GM21576 (cell line): ENCODE data around the gene TACC3.

Experiments used
- ATAC-seq: cut with Tn5 transposase; IDR thresholded peaks from one replicate; pipeline ENCODE4 v1.9.1; 2021; ENCODE audit warnings: mild to moderate bottlenecking, moderate library complexity; ENCODE audit not compliant: unreplicated experiment

TACC3 gene

DNA sequence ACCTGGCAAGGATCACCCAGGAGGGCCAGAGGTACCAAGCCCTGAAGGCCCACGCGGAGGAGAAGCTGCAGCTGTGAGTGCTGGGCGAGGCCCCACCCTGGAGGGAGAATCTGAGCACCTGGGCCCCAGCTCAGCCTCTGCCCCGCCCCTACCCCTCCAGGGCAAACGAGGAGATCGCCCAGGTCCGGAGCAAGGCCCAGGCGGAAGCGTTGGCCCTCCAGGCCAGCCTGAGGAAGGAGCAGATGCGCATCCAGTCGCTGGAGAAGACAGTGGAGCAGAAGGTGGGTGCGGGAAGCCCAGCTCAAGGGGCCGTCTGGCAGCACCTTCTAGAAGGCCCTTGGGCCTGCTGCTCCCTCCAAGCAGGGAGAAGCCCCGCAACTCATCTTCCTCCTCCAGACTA, 23.2 kb downstream of the TACC3 start:
- ATAC-seq = no peak

GRCh38 chr4:1745165-1745564, 23.8 kb downstream of the TACC3 start:
- no peak for ATAC-seq

DNA sequence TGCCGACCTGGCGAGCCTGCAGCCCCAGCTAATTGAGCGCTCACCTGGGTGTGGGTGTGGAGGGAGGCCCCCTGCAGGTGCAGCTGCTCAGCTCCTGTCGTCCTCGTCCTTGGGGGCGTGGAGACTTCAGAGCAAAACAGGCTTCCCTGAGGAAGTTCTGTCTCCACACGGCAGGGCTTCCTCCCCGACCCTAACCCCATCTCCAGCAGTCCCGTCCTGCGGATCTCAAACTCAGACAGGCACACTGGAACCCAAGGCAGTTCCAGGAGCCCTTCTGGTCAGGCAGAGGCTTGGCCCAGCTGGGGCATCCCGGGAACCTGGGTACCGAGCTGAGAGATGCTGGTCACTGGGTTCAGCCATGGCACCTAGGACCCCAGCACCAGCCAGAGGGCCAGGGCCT, 24.4 kb downstream of the TACC3 start:
- ATAC-seq = no peak

DNA sequence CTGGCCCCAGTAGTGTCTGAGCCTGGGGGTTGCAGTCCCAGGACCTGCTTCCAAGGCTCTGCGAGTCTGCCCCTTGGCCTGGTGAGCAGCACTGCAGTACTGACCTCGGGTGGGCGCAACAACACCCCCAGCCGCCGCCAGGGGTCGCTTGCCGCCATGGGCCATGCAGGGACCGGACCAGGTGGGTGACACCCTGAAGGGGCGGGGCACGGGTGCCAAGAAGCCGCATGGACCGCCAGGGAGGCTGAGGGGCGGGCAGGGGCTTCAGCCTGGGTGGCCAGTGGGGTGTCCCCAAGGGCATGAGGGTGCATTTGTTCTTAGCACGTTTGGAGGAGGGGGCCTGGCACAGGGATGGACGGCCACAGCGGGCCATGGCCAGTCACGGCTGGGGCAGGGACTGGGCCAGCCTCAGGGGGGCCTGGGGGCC, 25.0 kb downstream of the TACC3 start:
- ATAC-seq = no peak

DNA sequence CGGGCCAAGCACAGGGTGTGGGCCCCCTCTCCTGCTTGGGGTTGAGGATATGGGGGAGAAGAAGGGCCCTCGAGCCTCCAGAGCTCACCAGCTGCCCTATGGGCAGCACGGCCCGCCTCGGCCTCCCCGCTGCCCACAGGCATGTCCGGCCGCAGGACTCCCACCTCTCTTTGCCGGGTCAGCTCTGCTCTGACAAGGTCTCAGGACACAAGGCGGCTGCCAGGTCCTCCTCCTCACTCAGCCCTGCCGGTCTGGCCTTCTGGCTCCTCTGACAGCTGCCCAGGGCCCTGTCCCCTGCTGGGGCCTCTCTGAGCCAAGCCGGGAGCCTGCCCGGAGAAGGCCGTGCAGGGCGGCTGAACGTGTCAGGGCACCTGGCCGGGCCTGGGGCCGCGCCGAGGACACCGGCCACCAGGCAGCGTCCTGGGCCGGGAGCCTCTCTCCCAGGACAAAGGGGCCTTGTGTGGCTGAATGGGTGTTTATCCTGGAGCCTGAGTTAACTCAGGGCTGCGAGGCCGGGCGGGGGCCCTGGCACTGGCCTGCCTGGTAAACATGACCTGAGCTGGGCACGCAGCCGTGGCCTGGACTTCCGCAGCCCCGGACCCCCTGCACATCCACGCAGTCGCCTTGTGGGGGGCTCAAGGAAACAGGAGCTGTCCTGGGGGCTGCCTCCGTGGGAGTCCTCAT, 25.7 kb downstream of the TACC3 start:
- ATAC-seq = no peak

DNA sequence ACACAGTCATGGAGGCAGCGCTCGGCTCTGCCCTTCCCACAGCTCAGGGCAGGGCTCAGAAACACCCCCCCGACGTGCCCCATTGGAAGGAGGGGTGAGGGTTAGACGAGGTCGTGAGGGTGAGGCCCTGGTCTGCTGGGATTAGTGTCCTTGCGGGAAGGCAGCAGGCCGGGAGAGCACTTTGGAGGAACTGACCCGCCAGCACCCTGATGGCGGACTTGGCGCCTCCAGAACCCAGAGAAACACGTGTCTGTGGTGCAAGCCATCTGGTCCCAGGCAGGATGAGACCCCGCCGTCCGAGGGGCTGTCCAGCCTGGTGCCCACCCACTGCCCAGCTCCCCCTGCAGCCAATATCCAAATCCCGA, 26.3 kb downstream of the TACC3 start:
- no peak for ATAC-seq

DNA sequence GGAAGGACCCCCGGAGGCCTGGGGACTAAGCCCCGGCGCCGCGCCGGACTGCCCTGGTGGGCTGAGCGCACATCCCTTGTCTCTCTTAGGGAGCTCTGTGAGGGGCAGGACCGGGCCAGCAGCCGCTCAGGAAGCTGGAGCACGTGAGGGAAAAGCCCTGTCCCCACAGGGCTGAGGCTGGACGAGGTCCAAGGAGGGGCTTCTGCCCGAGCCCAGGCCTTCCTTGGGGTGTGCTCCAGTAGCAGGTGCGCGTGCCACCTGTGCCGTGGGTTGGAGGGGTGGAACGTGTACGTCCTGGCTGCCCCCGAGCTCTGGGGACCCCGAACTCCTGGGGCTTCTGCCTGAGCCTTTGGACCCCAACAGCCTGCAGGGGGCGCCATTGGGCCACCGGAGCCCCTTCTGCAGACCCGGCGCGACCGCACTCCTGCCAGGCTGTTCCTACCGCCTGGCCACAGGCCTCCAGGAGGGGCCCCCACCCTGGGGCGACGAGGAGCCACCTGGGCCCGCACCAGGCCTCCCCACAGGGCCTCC, 27.2 kb downstream of the TACC3 start:
- no peak for ATAC-seq

DNA sequence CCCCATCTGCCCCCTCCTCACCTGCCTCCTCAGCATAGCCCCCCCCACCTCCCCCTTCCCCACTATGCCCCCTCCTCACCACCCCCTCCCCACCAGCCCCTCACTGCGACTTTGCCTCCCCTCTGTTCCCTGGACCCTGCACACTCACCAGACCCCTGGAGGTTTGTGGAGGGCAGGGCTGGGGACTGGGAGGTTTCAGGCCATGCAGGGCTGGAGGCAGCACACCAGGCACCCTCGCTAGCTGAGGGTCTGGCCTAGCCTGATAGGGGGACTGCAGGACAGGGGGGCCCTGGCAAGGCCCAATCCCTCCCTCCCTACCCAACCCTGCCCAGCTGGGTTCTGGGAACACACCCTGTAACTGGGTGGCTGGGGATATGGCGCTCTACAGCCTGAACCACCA, 28.0 kb downstream of the TACC3 start:
- ATAC-seq = no peak

GRCh38 chr4:1749826-1750225, 28.5 kb downstream of the TACC3 start:
- ATAC-seq = no peak

- ATAC-seq = no peak
Measured at GRCh38 chr4:1750381-1751154, 29.2 kb downstream of the TACC3 start.

- no peak for ATAC-seq
Measured at GRCh38 chr4:1751155-1751918, 30.0 kb downstream of the TACC3 start.

- no peak for ATAC-seq
Measured at GRCh38 chr4:1751919-1752283, 30.6 kb downstream of the TACC3 start.

- ATAC-seq = no peak
Measured at GRCh38 chr4:1752284-1753041, 31.1 kb downstream of the TACC3 start.

GRCh38 chr4:1753294-1753696, 32.0 kb downstream of the TACC3 start:
- no peak for ATAC-seq

DNA sequence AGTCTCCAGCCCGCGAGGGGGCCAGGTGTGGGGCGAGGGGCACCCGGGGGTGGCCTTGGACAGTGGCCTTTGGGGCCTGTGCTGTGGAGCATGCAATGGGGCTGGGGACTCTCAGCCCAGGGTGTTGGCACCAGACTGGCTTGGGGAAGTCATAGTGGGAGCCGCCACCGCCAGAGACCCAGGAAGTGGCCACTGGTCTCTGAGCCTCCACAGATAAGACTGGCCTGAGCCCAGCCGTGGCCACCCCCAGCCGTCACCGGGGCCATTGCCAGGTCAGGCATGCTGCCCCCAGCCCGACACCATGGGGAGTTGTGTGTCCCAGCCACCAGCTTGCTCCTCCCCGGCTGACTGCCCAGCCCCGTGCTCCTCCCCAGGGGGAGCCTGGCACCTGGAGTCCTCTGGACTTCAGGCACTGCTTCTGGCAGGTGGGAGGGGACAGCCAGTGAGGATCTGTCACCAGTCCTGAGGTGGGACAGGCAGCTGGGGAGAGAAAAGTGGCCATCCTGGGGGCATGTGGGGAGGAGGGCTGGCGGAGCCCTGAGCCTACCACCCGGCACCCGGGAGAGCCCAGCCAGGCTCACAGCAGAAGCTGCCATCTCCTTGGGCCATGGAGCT, 32.5 kb downstream of the TACC3 start:
- no peak for ATAC-seq

- no peak for ATAC-seq
Measured at GRCh38 chr4:1754336-1754735, 33.0 kb downstream of the TACC3 start.

GRCh38 chr4:1755297-1755696, 34.0 kb downstream of the TACC3 start:
- ATAC-seq = no peak

- no peak for ATAC-seq
Measured at GRCh38 chr4:1756079-1756478, 34.8 kb downstream of the TACC3 start.

DNA sequence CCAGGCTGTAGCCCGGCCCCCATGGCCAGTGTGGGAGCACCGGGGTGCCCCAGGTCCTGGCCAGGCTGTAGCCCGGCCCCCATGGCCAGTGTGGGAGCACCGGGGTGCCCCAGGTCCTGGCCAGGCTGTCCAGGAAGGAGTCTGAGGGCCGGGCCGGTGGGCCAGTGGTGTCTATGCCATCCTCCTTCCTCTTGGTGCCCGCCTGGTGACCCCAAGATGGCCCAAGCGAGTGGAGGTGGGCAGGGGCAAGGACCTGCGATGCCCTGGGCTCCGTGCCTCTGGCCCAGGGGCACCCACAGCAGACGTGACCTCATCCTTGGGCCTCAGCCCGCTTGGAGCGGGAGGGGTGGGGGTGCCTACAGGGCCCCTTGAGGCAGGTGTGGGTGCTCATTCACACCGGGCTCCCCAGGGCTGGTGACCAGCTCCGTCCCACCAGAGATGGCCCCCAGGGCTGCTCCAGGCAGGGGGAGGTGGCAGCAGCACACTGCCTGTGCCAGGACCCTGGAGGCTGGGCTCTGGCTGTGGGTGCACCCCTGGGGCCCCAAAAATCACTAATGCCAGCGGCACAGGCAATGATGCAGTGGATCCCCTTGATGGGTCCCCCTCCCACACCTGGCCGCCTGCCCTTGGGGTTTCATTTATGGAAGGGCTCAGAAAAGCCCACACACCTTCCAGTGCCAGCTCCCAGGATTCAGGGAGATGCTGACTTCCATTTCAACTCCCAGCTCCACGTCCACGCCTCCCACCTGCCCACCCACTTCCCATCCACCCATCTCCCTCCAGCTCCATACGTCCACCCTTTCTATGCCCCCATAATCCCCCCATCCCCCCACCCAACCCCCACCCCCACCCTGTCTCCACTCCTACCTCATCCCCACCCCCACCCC, 35.8 kb downstream of the TACC3 start:
- ATAC-seq = no peak

DNA sequence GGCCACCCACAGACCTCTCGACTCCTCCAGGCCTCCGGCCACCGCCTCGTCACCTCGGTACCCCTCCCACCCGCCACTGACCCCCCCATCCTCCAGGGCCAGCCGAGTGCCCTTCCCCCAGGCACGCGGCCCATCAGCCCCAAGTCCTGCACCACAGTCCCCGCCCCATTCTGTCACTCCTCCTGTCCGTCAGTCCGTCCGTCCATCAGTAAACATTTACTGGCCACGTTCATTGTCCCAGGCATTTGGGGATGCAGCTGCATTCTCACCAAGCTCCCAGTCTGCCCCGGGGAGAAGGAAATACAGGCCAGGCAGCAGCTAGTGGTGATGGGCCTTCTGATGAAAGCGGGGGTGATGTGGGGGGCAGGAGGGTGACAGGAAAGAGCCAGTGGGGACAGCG, 36.5 kb downstream of the TACC3 start:
- no peak for ATAC-seq
